Measurements from ENCODE around the gene RBBP4.
"Not testable (repeated sequence)": the region's sequence is repeated elsewhere in the genome, so short reads cannot be mapped to it uniquely, and the experiment has no call there.

RBBP4 gene

GRCh38 chr1:32695098-32695904, 44.3 kb downstream of the RBBP4 start:
- DNase-seq, result peak; percentile 76

DNA sequence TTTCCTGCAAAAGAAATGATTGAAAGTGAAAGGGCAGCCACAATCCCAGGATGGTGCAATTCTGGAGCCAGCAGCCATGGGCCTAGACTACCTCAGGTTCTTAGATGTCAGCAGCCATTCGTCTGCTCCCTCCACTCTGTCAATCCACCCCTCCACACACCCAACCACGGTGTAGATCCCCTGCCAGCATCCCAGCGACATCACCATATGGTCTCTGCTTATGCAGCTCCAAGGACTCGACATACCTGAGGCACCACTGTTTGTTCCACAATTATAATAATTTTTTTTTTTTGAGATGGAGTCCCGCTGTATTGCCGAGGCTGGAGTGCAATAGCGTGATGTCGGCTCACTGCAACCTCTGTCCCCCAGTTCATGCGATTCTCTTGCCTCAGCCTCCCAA, 45.0 kb downstream of the RBBP4 start:
- DNase-seq, result no peak

GRCh38 chr1:32696996-32697395, 46.0 kb downstream of the RBBP4 start:
- not testable (repeated sequence) for DNase-seq

- DNase-seq, result no peak
Observed at GRCh38 chr1:32701421-32701911, 50.5 kb downstream of the RBBP4 start.

- peak; percentile 40 for DNase-seq
Observed at GRCh38 chr1:32701951-32702598, 51.1 kb downstream of the RBBP4 start.

GRCh38 chr1:32702599-32703478, 51.8 kb downstream of the RBBP4 start, which contains the start of gene SYNC:
Gene SYNC, minus strand, starts transcription at chr1:32702770. Its CDS starts 110 bp downstream, at chr1:32702660.
- DNase-seq, result peak; percentile 90

GRCh38 chr1:32703479-32704291, 52.7 kb downstream of the RBBP4 start:
- DNase-seq, result no peak

DNA sequence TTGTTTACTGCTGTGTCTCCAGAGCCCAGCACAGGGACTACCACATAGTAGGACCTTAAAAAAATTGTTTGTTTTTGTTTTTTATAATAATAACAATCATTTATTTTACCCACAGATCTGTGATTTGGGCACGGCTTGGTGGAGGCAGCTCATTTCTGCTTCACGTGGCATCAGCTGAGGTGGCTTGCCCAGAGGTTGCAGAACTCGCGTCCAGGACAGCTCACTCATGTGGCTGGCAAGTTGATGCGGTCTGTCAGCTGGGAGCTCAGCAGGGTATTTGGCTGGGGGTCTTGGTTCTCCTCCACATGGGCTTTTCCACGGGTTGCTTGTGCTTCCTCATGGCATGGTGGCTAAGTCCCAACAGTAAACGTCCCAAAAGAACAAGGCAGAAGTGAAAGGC, 54.5 kb downstream of the RBBP4 start:
- no peak for DNase-seq

GRCh38 chr1:32706491-32706890, 55.5 kb downstream of the RBBP4 start:
- no peak for DNase-seq

GRCh38 chr1:32709075-32709474, 58.1 kb downstream of the RBBP4 start:
- DNase-seq, result no peak

DNA sequence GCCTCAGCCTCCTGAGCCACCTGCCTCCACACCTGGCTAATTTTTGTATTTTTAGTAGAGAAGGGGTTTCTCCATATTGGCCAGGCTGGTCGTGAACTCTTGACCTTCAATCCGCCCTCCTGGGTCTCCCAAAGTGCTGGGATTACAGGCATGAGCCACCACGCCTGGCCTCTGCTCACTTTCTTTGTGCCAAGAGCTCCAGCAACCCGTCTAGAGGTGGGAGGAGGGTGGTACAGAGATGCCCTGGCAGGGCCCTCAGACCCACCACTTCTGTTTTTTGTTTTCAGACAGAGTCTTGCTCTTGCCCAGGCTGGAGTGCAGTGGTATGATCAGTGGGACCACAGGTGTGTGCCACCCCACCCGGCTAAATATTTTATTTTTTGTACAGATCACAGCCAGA, 58.5 kb downstream of the RBBP4 start:
- DNase-seq, result peak; percentile 57

DNA sequence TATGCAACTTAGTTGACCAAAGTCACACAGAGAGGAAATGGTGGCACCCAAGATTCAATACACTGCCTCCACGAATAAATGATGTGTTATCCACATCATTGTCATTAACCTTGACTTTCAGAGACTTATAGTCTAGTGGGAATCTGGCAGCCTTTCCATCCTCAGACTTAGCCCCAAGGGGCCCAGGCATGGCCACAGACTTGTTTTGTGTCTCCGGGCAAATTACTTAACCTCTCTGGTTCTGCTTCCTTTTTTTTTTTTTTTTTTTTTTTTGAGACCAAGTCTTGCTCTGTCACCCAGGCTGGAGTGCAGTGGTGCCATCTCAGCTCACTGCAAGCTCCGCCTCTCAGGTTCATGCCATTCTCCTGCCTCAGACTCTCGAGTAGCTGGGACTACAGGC, 60.2 kb downstream of the RBBP4 start:
- not testable (repeated sequence) for DNase-seq

DNA sequence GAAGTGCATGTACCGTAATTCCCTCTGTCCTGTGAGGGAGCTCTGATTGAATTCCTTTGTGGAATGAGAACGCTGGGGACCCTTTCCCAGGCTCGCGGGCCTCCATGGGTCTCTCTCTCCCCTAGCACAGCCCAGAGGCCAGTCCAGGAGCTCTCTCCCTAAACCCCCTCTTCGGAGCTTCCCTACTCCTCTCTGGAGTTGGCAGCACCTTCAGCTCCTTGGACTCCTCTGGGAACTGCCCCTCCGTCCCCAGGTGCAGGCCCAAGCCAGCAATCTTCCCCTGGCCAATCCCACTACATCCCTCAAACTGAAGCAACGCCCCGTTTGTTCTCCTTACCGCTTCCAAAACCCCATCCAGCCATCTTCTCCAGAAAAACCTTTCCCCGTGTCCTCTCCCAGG, 62.1 kb downstream of the RBBP4 start:
- DNase-seq, result no peak

DNA sequence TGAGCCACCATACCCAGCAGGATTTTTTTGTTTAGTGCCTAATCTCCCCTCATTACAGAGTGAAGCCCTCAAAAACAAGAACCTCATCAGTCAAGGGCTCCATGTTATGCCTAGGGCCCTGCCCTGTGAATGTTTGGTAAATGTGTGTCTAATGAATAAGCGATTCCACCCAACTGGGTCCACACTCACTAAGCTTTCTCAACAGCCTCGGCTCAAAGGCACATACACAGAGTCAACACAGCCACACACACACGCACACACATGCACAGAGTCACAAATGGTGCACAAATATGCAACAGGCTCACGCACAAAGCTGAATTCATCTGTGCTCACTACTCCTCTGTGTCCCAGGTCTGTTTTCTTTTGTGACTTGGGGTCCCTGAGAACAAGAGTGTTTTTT, 63.3 kb downstream of the RBBP4 start:
- DNase-seq, result no peak

DNA sequence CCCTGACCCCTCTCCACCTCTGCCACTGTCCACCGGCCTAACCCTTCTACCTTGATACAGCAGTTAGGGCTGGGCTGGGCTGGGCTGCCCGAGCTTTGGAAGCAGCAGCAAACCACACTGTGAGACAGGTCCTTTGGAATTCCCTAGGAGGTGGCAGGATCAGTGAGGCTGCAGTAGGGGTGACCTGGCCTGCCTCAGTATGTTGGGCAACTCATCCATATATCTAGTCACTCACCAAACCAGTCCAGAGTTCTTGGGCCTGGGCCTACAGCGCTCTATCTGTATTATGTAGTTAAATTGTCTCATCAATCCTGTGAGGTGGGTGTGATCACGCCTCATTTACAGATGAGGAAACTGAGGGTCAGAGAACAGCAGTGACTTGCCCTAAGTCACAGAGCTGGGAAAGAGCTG, 64.9 kb downstream of the RBBP4 start:
- no peak for DNase-seq

DNA sequence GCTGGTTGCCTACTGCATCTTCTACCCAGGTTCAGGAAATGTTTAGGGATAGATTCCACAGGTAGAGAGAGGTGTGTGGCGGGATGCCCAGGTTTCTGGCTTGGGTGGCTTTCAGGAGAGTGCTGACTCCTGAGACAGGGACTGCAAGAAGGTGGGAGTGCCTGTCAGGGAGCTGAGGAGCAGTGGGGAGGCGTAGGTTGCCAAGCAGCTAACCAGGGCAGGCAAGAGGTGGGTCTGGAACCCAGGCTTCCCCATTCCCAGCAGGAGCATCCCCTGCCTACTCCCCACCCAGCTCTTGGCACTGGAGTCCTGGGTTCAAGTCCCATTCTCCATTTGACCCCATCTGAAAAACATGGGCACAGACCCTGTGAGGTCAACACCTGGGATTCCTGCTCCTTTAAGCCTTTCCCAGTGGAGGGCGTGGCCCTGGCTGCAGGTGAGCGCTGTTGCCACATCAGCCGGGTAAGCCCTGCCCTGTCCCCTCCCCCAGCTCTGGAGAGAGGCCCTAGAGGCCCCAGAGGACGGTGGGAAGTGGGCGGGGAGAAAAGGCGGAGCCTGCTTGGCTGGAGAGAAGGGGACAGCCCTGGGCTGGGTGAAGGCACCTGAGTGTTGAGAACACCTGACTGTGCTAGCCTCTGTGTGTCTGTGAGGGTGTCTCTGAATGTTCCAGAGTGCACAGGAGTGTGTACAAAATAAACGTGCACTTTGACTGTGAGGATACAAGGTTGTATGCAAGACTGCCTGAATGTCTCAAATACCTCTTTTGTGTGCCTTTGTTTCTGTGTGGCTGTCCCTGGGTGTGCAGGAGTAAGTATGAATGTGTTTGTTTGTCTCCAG, 65.5 kb downstream of the RBBP4 start:
- peak; percentile 83 for DNase-seq

DNA sequence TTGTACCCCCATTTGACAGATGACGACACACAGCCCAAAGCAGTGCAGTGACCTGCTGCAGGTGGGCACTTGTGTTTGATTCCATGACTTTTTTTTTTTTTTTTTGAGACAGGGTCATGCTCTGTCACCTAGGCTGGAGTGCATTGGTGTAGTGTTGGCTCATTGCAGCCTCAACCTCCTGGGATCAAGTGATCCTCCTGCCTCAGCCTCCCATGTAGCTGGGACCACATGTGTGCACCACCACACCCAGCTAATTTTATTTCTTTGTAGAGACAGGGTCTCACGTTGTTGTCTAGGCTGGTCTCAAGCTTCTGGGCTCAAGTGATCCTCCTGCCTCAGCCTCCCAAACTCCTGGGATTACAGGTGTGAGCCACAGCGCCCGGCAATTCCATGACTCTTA, 66.5 kb downstream of the RBBP4 start:
- no peak for DNase-seq

DNA sequence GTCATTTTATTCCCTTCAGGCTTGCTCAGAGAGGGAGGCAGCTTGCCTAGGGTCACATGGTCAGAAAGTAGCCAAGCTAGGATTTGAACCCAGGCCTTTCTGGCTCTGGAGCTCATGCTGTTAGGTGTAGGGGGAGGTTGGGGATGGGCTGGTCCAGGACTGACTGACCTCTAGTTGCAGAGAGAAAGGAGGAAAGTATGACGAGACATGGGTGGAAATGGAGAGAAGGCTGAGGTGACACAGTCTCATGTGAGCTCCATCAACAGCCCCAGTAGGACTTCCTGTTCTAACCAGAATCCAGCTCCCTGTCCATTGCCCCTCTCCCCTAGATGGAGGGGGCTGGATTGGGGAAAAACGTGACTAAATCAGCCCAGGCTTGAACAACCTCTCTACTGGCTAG, 67.0 kb downstream of the RBBP4 start:
- no peak for DNase-seq

DNA sequence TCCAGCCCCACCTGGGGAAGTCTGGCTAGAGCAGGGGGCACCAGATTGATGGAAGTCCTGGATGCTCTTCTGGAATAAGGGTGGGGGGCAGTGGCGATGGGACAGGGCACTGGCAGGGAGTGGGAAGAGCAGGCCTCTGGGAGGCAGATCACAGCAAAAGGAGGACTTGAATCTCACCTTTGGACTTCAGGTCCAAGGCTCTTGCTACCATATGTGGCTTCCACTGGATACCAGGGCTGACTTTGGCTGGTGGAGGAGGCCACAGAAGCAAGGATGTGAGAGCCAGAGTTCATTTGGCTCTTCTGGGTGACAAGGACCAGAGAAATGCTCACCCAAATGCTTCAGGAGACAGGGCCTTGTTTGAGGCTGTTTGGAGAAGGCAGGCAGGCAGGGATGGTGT, 67.5 kb downstream of the RBBP4 start:
- DNase-seq, result no peak

DNA sequence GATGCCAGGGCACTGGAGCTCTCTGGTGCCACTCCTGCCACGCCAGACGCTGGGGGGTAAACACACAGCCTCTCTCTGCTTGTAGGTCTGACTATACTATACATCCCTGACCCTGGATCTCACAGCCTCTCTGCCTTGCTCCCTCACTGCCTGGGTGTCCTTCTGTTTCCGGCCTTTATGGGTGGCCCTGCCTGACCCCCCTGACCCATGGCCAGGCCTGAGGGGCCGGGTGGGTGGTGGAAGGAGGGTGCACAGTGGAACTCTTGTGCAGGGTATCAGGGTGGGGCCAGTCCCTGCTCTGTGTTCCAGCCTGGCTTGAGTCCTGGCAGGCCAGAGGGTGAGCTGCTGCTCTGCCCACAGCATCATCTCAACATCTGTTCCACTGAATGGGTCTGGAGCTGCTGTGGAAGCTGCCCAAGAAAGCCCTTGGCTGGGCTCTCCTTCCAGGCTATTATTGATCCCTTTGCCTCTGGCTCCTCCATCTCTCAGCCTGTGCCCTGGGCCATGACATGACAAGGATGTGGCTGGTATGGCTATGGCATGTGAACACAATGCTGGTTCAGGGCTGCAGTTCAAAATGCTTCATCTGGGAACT, 68.8 kb downstream of the RBBP4 start:
- DNase-seq, result no peak

All from hematopoietic multipotent progenitor cell treated with erythropoietin and hydrocortisone succinate and interleukin-3 and kit ligand, for 4 days (in vitro differentiated cells).